Inflammatory macrophage treated with lipopolysaccharide for 1 hour (primary cell): ENCODE results near the gene VWA8.
"Not testable (repeated sequence)": the region's sequence is repeated elsewhere in the genome, so short reads cannot be mapped to it uniquely, and the experiment has no call there.

Experiments used
- DNase-seq, 2 donors: peaks; one replicate each; pipeline ENCODE4 v3.0.0-alpha.2; 2020 to 2022

The VWA8 gene

DNA sequence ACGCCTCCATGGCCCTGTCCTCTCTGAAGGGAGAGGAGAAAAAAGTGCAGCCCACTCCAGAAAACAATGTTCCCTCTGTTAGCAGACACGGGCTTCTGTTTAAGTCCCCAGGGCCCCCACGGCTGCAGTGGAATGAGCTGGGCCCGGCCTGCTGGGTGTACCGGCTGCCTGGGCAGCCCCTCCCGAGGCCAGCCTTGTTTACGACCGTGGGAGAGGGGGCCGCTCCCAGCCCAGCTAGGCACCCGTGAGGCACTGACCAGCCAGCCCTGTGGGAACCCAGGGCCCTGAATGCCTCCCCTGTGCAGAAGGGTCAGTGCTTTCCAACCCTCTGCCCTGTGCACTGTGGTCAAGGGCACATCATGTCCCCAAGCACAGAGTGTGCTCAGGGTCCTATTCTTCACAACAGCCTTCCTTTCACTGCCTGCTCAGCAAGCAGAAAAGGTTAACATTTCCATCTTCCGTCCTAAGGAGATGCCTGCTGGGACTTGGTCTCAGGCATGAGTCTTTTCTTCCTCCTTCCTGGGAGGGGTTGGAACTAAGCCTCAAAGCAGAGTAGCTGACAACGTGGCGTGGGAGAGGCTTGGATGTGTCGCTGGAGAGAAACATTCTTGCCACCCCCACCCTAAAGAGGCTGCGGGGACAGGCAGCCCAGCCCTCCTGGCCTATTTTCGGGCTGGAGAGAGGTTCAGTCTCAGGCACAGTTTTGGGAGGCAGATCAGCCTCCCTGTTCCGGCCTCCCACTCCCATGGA lies 413.5 kb downstream of the VWA8 start:
- DNase-seq = no peak

DNA sequence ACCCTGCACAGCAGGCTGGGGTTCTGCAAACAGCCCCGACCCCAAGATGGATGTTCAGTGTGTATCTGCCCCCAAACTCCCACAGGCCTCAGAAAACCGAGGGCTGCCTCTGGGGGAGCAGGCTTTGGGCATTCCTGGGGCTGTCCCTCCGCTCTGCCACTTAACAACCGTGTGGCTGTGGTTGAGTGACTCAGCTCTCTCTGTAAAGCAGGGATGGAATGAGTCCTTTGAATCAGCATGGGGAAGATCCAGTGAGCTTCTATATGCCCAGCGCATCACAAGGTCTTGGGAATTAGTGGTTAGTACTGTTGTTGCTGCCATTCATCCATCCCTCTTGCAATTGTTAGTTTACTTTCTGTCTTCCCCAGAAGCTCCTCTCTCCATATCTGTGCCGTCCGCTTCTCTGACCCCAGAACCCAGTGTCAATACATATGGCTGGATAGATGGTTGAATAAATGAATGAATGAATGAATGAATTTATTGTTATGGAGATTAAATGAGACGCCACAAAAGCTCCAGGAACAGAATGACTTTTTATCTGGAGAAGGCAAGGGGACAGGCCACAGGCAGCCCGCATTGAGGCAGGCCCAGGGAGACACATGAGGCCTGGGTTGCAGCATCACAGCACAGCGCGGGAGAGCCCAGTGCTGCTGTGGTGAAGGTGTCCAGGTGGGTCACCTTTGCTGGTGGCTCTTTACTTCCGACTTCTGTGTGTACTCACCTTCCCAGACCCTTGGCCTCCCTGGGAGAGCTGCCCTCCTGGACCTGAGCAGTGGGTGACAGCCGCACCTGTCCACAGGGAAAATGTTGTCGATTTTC lies 414.3 kb downstream of the VWA8 start:
- peak; percentile 2 to 50 for DNase-seq

DNA sequence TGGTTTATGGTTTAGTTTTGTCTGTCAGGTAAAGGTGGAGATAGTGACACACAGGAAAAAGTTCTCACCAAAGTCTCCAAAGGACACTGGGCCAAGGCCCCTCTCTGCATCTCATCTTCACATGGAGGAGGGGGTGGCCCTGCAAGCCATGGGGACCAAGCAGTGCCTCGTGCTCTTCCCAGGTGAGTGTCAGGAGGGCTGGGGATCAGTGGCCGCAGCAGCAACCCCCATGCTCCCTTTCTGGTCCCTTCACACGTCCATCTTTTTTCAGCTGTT lies 415.5 kb downstream of the VWA8 start:
- DNase-seq = no peak

DNA sequence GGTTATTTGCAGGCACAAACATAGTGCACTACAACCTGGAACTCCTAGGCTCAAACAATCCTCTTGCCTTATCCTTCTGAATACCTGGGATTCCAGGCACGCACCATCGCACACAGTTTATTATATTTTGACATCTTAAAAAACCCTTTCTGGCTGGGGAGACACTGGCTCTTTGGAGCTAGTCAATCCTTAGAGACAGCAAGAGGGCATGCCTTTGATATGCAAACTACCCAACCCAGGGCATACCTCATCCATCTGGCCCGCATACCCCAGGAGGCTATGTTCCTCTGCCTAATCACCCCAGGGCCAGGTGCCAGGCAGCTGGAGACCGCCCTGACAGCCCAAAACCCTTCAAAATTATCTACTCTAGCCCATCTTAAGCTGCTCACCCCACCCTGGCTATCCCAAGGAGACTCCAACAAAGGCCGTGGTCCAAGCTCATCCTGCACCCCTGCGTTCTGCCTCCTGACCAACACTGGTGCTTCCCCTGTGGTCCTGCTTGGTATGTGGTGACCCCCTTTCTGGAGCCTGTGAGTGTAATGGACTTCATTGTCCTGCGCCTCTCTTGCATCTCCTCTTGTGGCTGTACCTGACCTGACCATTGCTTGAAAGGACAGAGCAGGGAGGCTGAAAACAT lies 417.1 kb downstream of the VWA8 start:
- DNase-seq = no peak

DNA sequence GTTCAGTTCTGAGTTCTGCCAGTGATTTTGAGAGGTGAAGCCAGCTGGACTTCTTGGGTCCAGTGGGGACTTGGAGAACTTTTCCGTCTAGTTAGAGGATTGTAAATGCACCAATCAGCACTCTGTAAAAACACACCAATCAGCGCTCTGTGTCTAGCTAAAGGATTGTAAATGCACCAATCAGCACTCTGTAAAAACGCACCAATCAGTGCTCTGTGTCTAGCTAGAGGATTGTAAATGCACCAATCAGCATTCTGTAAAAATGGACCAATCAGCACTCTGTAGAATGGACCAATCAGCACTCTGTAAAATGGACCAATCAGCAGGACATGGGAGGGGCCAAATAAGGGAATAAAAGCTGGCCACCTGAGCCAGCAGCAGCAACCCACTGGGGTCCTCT lies 418.1 kb downstream of the VWA8 start:
- DNase-seq = not testable (repeated sequence)

DNA sequence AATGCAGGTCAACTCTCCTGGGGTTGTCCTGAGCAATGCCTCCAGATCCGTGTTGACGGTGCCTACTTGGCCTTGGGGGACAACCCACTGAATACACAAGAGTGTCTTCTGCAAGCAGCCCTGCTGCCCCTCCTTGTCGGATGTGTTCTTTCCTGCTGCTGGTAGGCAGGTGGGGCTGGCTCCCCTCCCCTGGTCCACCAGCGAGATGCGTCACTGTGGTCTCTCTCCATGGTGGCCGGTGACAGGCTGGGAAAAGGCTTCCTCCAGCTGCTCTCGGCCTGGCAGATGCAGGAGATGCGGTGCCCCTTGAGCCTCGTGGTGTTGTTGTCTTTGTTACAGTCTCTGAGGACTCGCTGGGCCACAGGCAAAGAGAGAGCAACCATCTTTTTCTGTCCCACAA lies 418.6 kb downstream of the VWA8 start:
- no peak for DNase-seq

DNA sequence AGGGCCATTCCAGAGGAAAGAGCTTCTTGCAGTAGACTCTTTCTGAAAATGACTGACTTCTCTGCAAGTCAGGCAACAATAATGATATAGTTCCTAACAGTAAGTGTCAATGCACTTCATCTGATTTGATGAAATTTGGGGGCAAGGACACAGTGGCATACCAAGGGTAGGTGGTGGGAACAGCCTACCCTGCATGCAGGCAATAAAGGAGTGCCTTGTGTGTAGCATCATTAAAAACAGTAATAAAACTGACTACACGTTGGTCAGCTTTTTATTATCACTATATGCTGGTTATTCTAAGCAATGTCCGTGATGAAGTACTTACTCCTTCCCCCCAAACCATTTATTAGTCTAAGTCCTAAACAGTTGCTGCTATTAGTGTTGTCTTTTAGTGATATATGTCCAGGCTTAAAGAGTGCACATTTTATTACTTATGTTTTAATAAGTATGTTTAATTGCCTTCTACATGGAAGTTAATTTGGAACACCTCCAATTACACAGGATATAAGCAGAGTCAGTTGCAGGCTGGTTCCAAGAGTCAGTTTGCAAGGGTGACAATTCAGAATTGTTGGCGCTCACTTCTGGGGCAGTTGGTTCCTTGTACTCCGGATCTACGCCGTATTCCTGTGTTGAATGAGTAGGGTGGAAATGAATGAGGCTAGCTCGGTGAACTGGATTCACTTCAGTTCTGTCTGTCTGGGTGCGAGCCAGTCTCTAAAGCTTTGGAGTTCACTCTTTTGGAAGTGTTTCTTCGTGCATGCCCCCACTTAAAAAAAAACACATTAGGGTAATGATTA lies 419.6 kb downstream of the VWA8 start:
- DNase-seq = no peak

DNA sequence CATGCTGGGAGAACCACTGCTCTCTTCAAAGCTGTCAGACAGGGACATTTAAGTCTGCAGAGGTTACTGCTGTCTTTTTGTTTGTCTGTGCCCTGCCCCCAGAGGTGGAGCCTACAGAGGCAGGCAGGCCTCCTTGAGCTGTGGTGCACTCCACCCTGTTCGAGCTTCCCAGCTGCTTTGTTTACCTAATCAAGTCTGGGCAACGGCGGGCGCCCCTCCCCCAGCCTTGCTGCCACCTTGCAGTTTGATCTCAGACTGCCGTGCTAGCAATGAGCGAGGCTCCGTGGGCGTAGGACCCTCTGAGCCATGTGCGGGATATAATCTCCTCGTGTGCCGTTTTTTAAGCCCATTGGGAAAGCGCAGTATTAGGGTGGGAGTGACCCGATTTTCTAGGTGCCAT lies 420.7 kb downstream of the VWA8 start:
- DNase-seq = not testable (repeated sequence)

DNA sequence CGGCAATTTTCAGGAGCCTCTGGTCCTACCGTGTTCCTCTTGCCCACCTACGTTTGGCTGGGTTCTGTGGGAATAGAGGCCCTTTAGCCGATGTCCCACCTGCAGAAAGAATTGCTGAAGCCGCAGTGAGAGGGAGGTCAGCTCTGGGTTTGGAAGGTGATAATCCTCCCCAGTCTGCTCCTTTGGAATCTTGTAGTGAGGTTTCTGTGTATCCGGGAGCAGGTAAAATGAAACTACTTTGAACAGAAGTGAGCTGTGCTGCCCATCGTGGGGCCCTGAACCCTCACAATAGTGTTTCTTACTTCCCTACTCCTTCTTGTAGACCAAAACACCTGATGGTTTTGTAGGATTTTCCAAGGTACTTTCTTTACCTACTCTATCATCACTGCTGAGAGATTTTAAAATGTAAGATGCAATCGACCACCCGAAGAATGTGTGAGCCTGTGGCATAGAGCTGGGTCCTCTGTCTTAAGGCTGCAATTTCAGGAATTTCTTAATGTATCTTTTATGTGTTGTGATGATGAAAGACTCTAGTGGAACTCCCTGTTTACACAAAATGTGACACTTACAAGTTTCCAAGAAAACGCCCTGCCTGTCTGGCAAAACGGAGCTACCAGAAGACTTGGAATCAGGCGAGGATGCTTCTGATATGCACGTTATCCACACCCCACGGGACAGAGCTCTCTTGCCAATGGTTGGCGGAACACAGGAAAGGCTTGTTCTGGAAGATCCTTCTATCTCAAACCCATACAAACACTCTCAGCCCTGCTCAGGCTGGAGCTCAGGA lies 427.4 kb downstream of the VWA8 start:
- DNase-seq = no peak

DNA sequence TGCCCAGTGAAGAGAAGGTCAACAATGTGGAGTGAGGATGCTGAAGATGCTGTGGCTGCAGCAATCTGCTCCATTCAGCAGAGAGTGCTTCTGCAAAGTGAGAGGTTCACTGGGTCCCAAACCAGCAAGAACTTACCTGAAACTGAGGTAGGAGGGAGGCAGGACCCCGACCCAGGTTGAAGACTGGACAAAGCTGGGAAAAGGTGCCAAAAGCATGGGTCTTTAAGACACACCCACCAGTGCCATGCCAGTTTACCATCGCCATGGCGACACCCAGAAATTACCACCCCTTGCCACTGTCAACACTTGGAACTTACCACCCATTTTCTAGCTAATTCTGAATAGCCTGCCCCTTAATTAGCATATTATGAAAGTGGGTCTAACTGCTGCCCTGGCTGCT lies 432.9 kb downstream of the VWA8 start:
- DNase-seq = no peak

DNA sequence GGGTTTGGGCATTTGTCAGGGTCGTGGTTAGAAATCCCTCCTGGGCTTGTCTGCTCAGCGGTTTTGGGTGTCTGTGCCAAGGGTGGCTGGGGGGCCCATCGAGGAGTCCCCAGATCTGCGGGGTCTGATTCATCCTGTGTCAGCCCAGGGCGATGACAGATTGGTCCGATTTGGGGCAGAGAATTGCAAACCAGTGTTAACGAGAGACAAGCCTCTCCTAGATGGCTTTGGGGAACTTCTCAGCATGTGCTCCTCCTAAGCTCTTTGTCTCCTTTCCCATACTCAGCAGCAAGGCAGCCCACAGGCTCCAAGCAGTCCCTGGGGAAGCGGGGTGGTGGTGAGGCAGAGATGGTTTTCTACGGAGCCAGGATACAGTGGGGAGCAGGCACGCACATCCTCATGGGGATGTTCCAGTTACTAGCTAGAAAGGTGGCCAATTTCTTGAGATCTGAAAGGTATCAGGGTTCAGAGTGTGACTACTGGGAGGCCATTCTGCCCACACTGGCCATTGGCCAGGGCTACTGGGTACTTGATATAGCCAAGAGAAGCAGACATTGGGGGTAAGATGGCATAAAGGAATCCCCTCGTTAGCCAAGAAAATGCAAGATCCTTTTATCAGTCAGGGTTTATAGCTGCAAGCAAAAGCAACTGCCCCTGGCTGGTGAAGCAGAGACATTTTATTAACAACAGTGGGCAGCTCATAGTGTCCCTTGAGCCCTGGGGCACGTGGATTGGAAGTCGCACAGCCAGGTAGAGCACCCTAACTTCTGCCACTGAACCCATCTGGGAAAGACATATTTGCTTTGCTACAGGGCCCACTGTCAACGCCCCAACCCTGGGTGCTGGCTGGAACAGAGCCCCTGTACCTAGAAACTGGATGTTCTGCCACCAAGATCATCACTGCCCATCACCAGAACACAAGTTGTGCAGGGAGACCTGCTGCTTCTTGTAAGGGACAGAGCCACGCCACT lies 440.0 kb downstream of the VWA8 start:
- no peak for DNase-seq

DNA sequence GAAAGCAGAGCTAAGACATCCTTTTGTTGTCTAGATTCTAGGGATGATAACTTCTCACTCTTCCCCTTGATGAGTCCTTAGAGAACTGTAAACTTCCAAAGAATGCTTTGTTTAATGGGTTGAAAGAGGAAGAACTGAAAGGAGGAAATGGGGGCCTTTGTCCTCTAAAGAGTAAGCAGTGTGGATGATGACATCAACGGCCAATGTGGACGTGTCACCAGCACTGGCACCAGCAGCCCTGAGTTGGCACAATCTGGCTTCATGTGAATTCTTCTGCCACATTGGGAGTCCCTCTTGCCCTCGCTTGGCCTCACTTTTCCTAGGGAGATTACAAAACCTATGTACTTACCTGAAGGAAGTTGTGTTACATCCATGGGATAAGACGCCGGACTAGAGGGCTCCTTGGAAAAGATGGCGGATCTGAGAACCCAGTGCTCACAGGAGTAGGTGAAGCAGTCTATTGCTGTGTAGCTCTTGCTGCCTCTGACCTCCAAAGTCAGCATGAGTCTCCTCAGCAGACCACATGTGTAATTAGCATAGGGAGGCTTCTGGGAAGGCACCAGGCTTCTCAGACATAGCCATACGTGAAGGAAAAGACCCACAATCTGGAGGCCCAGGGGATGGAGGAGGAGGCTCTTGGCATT lies 440.8 kb downstream of the VWA8 start:
- peak; percentile 67 to 74 for DNase-seq
